ENCODE data around the gene ST13.

- TF ChIP-seq POLR2A (IDR thresholded peaks at IDR 0.05; ENCODE audit: low read length) (no peak), GATA1 (IDR thresholded peaks at IDR 0.05; ENCODE audit: low read depth, low read length) (no peak)
These were observed 2.5 kb downstream of the ST13 start for GRCh38 chr22:40853961-40854360.
